ENCODE measurements around the gene ATP8B2.

GRCh38 chr1:154324669-154325582 lies at the start of gene ATP8B2:
- TF ChIP-seq POLR2AphosphoS5 (IDR thresholded peaks at IDR 0.05) (peak; percentile 32 to 70 (median 56)), CTCF (IDR thresholded peaks at IDR 0.05) (peak; percentile 86 to 92 (median 92))
